ENCODE data around the gene DEAF1. TPM values are rescaled to one million over a fixed set of nuclear protein-coding genes. Genes with fewer than 3 reads are reported as not detected.

Gene DEAF1
- total and polyA plus RNA-seq, 9 of the 15 experiments (the other 6 are each of a cell fraction or from before 2014, with no cell fraction given): 2.0 to 69.1 (median 26.8) TPM

GRCh38 chr11:692824-693414 lies 2.1 kb downstream of the DEAF1 start:
- ChIA-PET POLR2A (interaction anchor here (0.6 to 2.6 kb wide), 9 partner anchors 9 to 426 kb away, joined by 3 to 19 read pairs (median 3); partner anchors contain the start of gene TALDO1), CTCF (ENCODE audit: low intra/inter-chr PET ratio) (no interaction called here)
- peaks cover 83% of the 10 kb centered on the region for H3K79me2 ChIP-seq (ENCODE audit: control insufficient read depth, insufficient read depth, low read length)
- 39% methylated on average over 20 of the region's 23 CpGs for WGBS (ENCODE audit: insufficient coverage, low coverage, missing lambda C conversion rate)
- no peaks in the 10 kb centered on the region for H3K9me3 ChIP-seq (replicated peaks; ENCODE audit: control insufficient read depth, insufficient read depth, low read depth, low read length)
- H3K4me3 ChIP-seq: peak overlapping the region; percentile 98
- H3K27ac ChIP-seq (ENCODE audit: extremely low read depth, low read depth, low read length): peak overlapping the region; percentile 74
- no peak for FAIRE-seq
- peaks cover 32% of the 10 kb centered on the region; the same call in 2 of the 3 replicates for H3K36me3 ChIP-seq (ENCODE audit: control insufficient read depth, insufficient read depth, low read length)
- TSS peak; percentile 51 for BruUV-seq (replicated peaks)
- in situ Hi-C loops (cut with MboI): no loop called here
- DNase-seq (ENCODE audit: extremely low read depth in 1 of 4, low spot score in 3 of 4): peak in 1 of 4 experiments; percentile 37
- no peak overlapping the region for H2AFZ ChIP-seq (ENCODE audit: low read depth, low read length)
- H3K27me3 ChIP-seq (ENCODE audit: control insufficient read depth in 2 of 2, insufficient read depth in 2 of 2, low read length in 2 of 2): no peaks in the 10 kb centered on the region
- intact Hi-C loops (cut with micrococcal nuclease): loop anchor here (10.0 kb wide), 1 partner anchor 138 kb away; no protein-coding TSS in a partner anchor
- H3K9me1 ChIP-seq (ENCODE audit: control insufficient read depth, insufficient read depth, low read length): peaks cover 4% of the 10 kb centered on the region
- H3K4me2 ChIP-seq (ENCODE audit: insufficient read depth, low read length): peak overlapping the region; percentile 89
- H3K4me1 ChIP-seq (replicated peaks in 1 of 2; ENCODE audit: control insufficient read depth in 2 of 2, insufficient read depth in 2 of 2, low read length in 2 of 2): peaks cover 36 to 70% of the 10 kb centered on the region in 2 experiments
- H3K9ac ChIP-seq (ENCODE audit: insufficient read depth in 1 of 2, low read depth in 2 of 2, low read length in 2 of 2): peak overlapping the region; percentile 92 to 96
- peaks cover 6% of the 10 kb centered on the region for H4K20me1 ChIP-seq (replicated peaks; ENCODE audit: control insufficient read depth, insufficient read depth, low read length)
- ATAC-seq: no peak
- no peak for TF ChIP-seq BCL6 (CRISPR knock-in tag; IDR thresholded peaks at IDR 0.05)
- no peak for TF ChIP-seq RBM14 (IDR thresholded peaks at IDR 0.05; ENCODE audit: borderline replicate concordance, insufficient read depth, low read depth, low read length)
- no peak for TF ChIP-seq TEAD4 (IDR thresholded peaks at IDR 0.05; ENCODE audit: low read length)
- no peak for TF ChIP-seq TEAD4 (CRISPR knock-in tag; IDR thresholded peaks at IDR 0.05; ENCODE audit: borderline replicate concordance)
- no peak for TF ChIP-seq TRIM28 (IDR thresholded peaks at IDR 0.05)
- no peak for TF ChIP-seq CHD1 (IDR thresholded peaks at IDR 0.05; ENCODE audit: low read length)
- no peak for TF ChIP-seq ZNF79 (CRISPR knock-in tag; IDR thresholded peaks at IDR 0.05; ENCODE audit: low read depth)
- no peak for TF ChIP-seq ZMIZ1 (IDR thresholded peaks at IDR 0.05; ENCODE audit: low read depth in 2 of 2, low read length in 2 of 2)
- TF ChIP-seq GABPB2 (CRISPR knock-in tag; conservative IDR thresholded peaks at IDR 0.05): no peak
- TF ChIP-seq MAFG (tag; conservative IDR thresholded peaks at IDR 0.05): peak; percentile 87
- 0 out of 2 replicates have a peak, but pooled peaks have one; percentile 9 for TF ChIP-seq ZNF766 (CRISPR knock-in tag; conservative IDR thresholded peaks at IDR 0.05)
- TF ChIP-seq ZNF830 (CRISPR knock-in tag; IDR thresholded peaks at IDR 0.05): no peak
- TF ChIP-seq ZNF316 (IDR thresholded peaks at IDR 0.05): peak; percentile 98
- TF ChIP-seq OTX1 (CRISPR knock-in tag; IDR thresholded peaks at IDR 0.05): no peak
- no peak for TF ChIP-seq EZH2 (IDR thresholded peaks at IDR 0.05; ENCODE audit: borderline replicate concordance, low read depth, low read length)
- no peak for TF ChIP-seq POLR2H (tag; IDR thresholded peaks at IDR 0.05; ENCODE audit: low read depth)
- no peak for TF ChIP-seq NCOR1 (IDR thresholded peaks at IDR 0.05)
- no peak for TF ChIP-seq RBM25 (IDR thresholded peaks at IDR 0.05; ENCODE audit: low read depth, low read length, severe bottlenecking)
